ENCODE data around the gene JAG2.

- TF ChIP-seq, protein P1, sequence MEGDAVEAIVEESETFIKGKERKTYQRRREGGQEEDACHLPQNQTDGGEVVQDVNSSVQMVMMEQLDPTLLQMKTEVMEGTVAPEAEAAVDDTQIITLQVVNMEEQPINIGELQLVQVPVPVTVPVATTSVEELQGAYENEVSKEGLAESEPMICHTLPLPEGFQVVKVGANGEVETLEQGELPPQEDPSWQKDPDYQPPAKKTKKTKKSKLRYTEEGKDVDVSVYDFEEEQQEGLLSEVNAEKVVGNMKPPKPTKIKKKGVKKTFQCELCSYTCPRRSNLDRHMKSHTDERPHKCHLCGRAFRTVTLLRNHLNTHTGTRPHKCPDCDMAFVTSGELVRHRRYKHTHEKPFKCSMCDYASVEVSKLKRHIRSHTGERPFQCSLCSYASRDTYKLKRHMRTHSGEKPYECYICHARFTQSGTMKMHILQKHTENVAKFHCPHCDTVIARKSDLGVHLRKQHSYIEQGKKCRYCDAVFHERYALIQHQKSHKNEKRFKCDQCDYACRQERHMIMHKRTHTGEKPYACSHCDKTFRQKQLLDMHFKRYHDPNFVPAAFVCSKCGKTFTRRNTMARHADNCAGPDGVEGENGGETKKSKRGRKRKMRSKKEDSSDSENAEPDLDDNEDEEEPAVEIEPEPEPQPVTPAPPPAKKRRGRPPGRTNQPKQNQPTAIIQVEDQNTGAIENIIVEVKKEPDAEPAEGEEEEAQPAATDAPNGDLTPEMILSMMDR (IDR thresholded peaks at IDR 0.05) = no peak
- no peak for TF ChIP-seq POLR2A (IDR thresholded peaks at IDR 0.05)
These were observed 18.6 kb downstream of the JAG2 start for GRCh38 chr14:105150026-105150367.
